Upper lobe of left lung (tissue), 4 donors: Measurements from ENCODE around the gene FAM222A.

Experiments
- POLR2A ChIP-seq, 4 donors: fragments of 450-650 bp; IDR thresholded peaks; one replicate each; pipeline ENCODE4 v1.5.1; 2016 to 2017; ENCODE audit warnings: antibody characterized with exemption in 4 of 4, mild to moderate bottlenecking in 2 of 4
- TF ChIP-seq, protein P1 (sequence below), 6 experiments: fragments of 450-650 bp in 4 of 6; fragments of 200-600 bp in 2 of 6; sonication (generic) in 2 of 6; IDR thresholded peaks; one replicate each; pipeline ENCODE4 v1.5.1; 2016 to 2019; ENCODE audit warnings: antibody characterized with exemption in 6 of 6

DNA sequence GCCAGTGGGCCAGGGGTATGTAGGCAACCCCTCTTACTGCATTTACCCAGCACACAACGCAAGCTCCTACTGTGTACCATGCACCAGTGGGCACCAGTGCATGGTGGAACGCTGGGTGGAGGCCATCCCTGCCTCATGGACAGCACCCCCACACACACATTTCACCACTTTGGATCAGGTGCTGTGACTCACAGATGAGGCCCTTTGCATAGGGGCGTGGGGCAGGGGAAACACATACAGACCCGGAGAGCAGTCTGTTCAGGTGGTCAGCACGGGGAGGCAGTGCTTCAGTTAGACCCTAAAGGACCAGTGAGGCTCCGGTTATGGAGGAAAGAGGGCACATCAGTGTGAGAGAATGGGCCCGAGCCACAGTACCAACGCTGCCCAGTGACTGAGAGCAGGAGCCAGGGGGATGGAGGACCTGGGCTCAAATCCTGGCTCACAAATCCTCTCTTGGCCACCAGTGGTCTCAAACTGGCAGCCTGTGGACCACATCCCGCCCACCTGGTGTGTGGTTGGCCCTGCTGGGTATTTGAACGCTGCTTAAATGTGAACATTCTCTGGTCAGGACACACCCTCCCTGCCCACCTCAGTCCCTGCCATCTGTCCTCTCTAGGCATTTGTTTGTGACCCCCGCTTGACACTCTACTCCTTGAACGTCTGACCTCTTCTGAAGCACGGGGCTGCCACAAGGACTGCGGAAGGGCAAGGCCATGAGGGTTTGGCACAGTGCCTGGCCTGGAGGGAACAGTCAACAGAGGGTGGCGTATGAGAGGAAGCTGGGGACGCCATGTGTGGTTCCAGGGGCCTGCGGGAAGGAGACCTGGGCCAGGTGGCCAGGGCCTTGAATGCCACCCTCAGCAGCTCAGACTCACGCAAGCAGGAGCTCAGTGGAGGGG, 46.7 kb downstream of the FAM222A start:
- TF ChIP-seq, protein P1, sequence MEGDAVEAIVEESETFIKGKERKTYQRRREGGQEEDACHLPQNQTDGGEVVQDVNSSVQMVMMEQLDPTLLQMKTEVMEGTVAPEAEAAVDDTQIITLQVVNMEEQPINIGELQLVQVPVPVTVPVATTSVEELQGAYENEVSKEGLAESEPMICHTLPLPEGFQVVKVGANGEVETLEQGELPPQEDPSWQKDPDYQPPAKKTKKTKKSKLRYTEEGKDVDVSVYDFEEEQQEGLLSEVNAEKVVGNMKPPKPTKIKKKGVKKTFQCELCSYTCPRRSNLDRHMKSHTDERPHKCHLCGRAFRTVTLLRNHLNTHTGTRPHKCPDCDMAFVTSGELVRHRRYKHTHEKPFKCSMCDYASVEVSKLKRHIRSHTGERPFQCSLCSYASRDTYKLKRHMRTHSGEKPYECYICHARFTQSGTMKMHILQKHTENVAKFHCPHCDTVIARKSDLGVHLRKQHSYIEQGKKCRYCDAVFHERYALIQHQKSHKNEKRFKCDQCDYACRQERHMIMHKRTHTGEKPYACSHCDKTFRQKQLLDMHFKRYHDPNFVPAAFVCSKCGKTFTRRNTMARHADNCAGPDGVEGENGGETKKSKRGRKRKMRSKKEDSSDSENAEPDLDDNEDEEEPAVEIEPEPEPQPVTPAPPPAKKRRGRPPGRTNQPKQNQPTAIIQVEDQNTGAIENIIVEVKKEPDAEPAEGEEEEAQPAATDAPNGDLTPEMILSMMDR (IDR thresholded peaks at IDR 0.05) = no peak
- no peak for TF ChIP-seq POLR2A (IDR thresholded peaks at IDR 0.05)
